H1 (cell line): Measurements from ENCODE around the gene PIGV. TPM values are rescaled to one million over a fixed set of nuclear protein-coding genes. Genes with fewer than 3 reads are reported as not detected.

ENCODE experiments used
- CTCF ChIA-PET: fragments of 300-600 bp; sonication (Branson Sonifier 250); formaldehyde crosslinking; loops from one replicate; lab custom pipeline; 2021; ENCODE audit not compliant: partially characterized antibody; lab: Charles Lee
- POLR2A ChIA-PET: fragments of 300-600 bp; sonication (Branson Sonifier 250); formaldehyde crosslinking; loops from one replicate; lab custom pipeline; 2021; ENCODE audit warnings: inconsistent platforms; ENCODE audit not compliant: partially characterized antibody; lab: Charles Lee
- DNase-seq, 2 experiments: peaks; one replicate each; pipeline versions ENCODE4 v3.0.0 to v3.0.0-alpha.2; 2010 to 2022; ENCODE audit warnings: low spot score in 2 of 2, low read depth in 1 of 2, mixed read lengths in 1 of 2
- FAIRE-seq: peaks from 2 replicates; lab custom pipeline; 2011; peaks lifted over from hg19 to GRCh38; lab: Jason Lieb, UNC
- H2AFZ ChIP-seq: 2 replicates; pipeline ENCODE4 v1.8.1; 2012; ENCODE audit warnings: low read length, inconsistent platforms
- H2AK5ac ChIP-seq: 2 replicates; pipeline ENCODE4 v1.6.1; 2013; ENCODE audit warnings: low read depth, low read length
- H2BK120ac ChIP-seq: replicated peaks from 2 replicates; pipeline ENCODE3; 2013; ENCODE audit warnings: low read depth, low read length, inconsistent platforms
- H2BK12ac ChIP-seq: 2 replicates; pipeline ENCODE4 v1.6.1; 2013; ENCODE audit warnings: low read depth, low read length
- H2BK15ac ChIP-seq: 2 replicates; pipeline ENCODE4 v1.6.1; 2013; ENCODE audit warnings: low read length
- H2BK20ac ChIP-seq: 2 replicates; pipeline ENCODE4 v1.6.1; 2013; ENCODE audit warnings: low read length
- H2BK5ac ChIP-seq: 2 replicates; pipeline ENCODE4 v1.6.1; 2013; ENCODE audit warnings: low read depth, low read length
- H3K14ac ChIP-seq: 2 replicates; pipeline ENCODE4 v1.6.1; 2013; ENCODE audit warnings: inconsistent platforms; ENCODE audit not compliant: insufficient read length
- H3K18ac ChIP-seq: 2 replicates; pipeline ENCODE4 v1.6.1; 2013; ENCODE audit warnings: low read length; ENCODE audit errors: extremely low read depth
- H3K23ac ChIP-seq: 2 replicates; pipeline ENCODE4 v1.6.1; 2013; ENCODE audit warnings: inconsistent platforms; ENCODE audit not compliant: insufficient read length
- H3K23me2 ChIP-seq: 2 replicates; pipeline ENCODE4 v1.6.1; 2013; ENCODE audit warnings: low read depth, low read length
- H3K27ac ChIP-seq: 2 replicates; pipeline ENCODE4 v1.6.1; 2011; ENCODE audit warnings: low read depth, low read length, inconsistent platforms
- H3K27me3 ChIP-seq, 4 experiments: replicated peaks in 1 of 4; 1 replicate in 1 of 4; 2 replicates in 3 of 4; pipeline versions ENCODE4 v1.6.1 to v1.8.1; 2011 to 2013; ENCODE audit warnings: low read length in 3 of 4, mild to moderate bottlenecking in 3 of 4, inconsistent platforms in 2 of 4, mixed read lengths in 2 of 4, moderate library complexity in 1 of 4; ENCODE audit not compliant: control insufficient read depth in 3 of 4, insufficient read depth in 3 of 4; ENCODE audit errors: extremely low read depth in 1 of 4
- H3K36me3 ChIP-seq, 4 experiments: 2 replicates each; pipeline versions ENCODE4 v1.6.1 to v1.8.1; 2011 to 2013; ENCODE audit warnings: mild to moderate bottlenecking in 4 of 4, low read length in 3 of 4, moderate library complexity in 2 of 4, control low read depth in 1 of 4, inconsistent platforms in 1 of 4; ENCODE audit not compliant: insufficient read depth in 4 of 4, control insufficient read depth in 2 of 4
- H3K4ac ChIP-seq: replicated peaks from 2 replicates; pipeline ENCODE3; 2013; ENCODE audit warnings: low read length, low read depth, mixed read lengths, inconsistent platforms; ENCODE audit not compliant: insufficient read length
- H3K4me1 ChIP-seq, 4 experiments: replicated peaks in 1 of 4; 1 replicate in 1 of 4; 2 replicates in 3 of 4; pipeline versions ENCODE4 v1.6.1 to v1.8.1; 2011 to 2013; ENCODE audit warnings: low read length in 3 of 4, inconsistent platforms in 2 of 4, mixed read lengths in 1 of 4; ENCODE audit not compliant: insufficient read depth in 4 of 4, control insufficient read depth in 3 of 4
- H3K4me2 ChIP-seq, 2 experiments: 2 replicates each; pipeline versions ENCODE4 v1.6.1 to v1.8.1; 2011 to 2013; ENCODE audit warnings: low read depth in 2 of 2, low read length in 2 of 2, control low read depth in 1 of 2, inconsistent platforms in 1 of 2, mild to moderate bottlenecking in 1 of 2; ENCODE audit not compliant: insufficient read depth in 1 of 2
- H3K4me3 ChIP-seq, 4 experiments: fragments of 200-600, 300-600 bp in 1 of 4; sonication (generic), shearing (Covaris generic), sonication (Bioruptor Twin) in 1 of 4; 2 replicates each; pipeline versions ENCODE4 v1.5.1 to v1.8.1; 2011 to 2016; ENCODE audit warnings: low read length in 4 of 4, low read depth in 3 of 4, control low read depth in 2 of 4, inconsistent platforms in 2 of 4, mild to moderate bottlenecking in 2 of 4, mixed read lengths in 1 of 4, moderate library complexity in 1 of 4; ENCODE audit not compliant: insufficient read depth in 2 of 4; ENCODE audit errors: extremely low read depth in 1 of 4
- H3K56ac ChIP-seq: replicated peaks from 2 replicates; pipeline ENCODE3; 2013; ENCODE audit warnings: low read depth, mild to moderate bottlenecking, mixed read lengths, low read length, inconsistent platforms; ENCODE audit not compliant: insufficient read length
- H3K79me1 ChIP-seq: 2 replicates; pipeline ENCODE4 v1.6.1; 2013; ENCODE audit warnings: low read depth, low read length, control low read depth
- H3K79me2 ChIP-seq, 2 experiments: 2 replicates each; pipeline versions ENCODE4 v1.6.1 to v1.8.1; 2012 to 2013; ENCODE audit warnings: low read length in 2 of 2, mild to moderate bottlenecking in 2 of 2, inconsistent platforms in 1 of 2; ENCODE audit not compliant: insufficient read depth in 2 of 2, control insufficient read depth in 1 of 2
- H3K9ac ChIP-seq, 4 experiments: replicated peaks in 1 of 4; 1 replicate in 1 of 4; 2 replicates in 3 of 4; pipeline versions ENCODE4 v1.6.1 to v1.8.1; 2011 to 2013; ENCODE audit warnings: low read depth in 3 of 4, low read length in 3 of 4, control low read depth in 2 of 4, mild to moderate bottlenecking in 2 of 4, moderate library complexity in 2 of 4, inconsistent platforms in 1 of 4; ENCODE audit errors: extremely low read depth in 1 of 4
- H3K9me3 ChIP-seq, 2 experiments: 2 replicates each; pipeline versions ENCODE4 v1.6.1 to v1.8.1; 2012 to 2013; ENCODE audit warnings: mild to moderate bottlenecking in 2 of 2, moderate library complexity in 2 of 2, control low read depth in 1 of 2, inconsistent platforms in 1 of 2, low read depth in 1 of 2, low read length in 1 of 2, mixed read lengths in 1 of 2; ENCODE audit not compliant: insufficient read depth in 2 of 2
- H4K20me1 ChIP-seq, 2 experiments: replicated peaks in 1 of 2; 2 replicates each; pipeline versions ENCODE3 to v1.8.1; 2011 to 2013; ENCODE audit warnings: inconsistent platforms in 2 of 2, low read length in 2 of 2, mild to moderate bottlenecking in 1 of 2; ENCODE audit not compliant: insufficient read depth in 2 of 2, control insufficient read depth in 1 of 2
- H4K5ac ChIP-seq: 2 replicates; pipeline ENCODE4 v1.6.1; 2013; ENCODE audit warnings: low read length, low read depth, mixed read lengths, inconsistent platforms; ENCODE audit not compliant: insufficient read length
- H4K8ac ChIP-seq: 2 replicates; pipeline ENCODE4 v1.8.0; 2013; ENCODE audit warnings: mild to moderate bottlenecking, moderate library complexity, low read length, inconsistent platforms; ENCODE audit not compliant: insufficient read depth; ENCODE audit errors: extremely low read depth
- H4K91ac ChIP-seq: replicated peaks from 2 replicates; pipeline ENCODE3; 2013; ENCODE audit warnings: low read length, mixed read lengths, inconsistent platforms; ENCODE audit not compliant: insufficient read length
- CEBPB ChIP-seq: IDR thresholded peaks from 2 replicates; pipeline ENCODE4 v1.6.1; 2012; ENCODE audit warnings: low read depth, low read length
- CTBP2 ChIP-seq: IDR thresholded peaks from 2 replicates; pipeline ENCODE4 v1.7.0; 2011; ENCODE audit warnings: borderline replicate concordance, mild to moderate bottlenecking, moderate library complexity, mixed read lengths, low read length; ENCODE audit not compliant: insufficient read depth, insufficient read length
- GABPA ChIP-seq: IDR thresholded peaks from 2 replicates; pipeline ENCODE4 v1.6.1; 2011; ENCODE audit warnings: mild to moderate bottlenecking, low read length, moderate library complexity, borderline replicate concordance; ENCODE audit not compliant: insufficient read depth
- HDAC2 ChIP-seq, 2 experiments: fragments of 300-600 bp in 1 of 2; sonication (generic) in 1 of 2; IDR thresholded peaks; 2 replicates each; pipeline ENCODE4 v1.6.1; 2011 to 2012; ENCODE audit warnings: low read depth in 2 of 2, low read length in 2 of 2, mild to moderate bottlenecking in 2 of 2, moderate library complexity in 2 of 2, borderline replicate concordance in 1 of 2, inconsistent platforms in 1 of 2
- HDAC6 ChIP-seq: IDR thresholded peaks from one replicate; pipeline ENCODE4 v1.7.1; 2012; ENCODE audit warnings: low read depth, mild to moderate bottlenecking, inconsistent platforms, low read length, moderate library complexity
- KDM4A ChIP-seq: IDR thresholded peaks from one replicate; pipeline ENCODE4 v1.7.1; 2012; ENCODE audit warnings: low read depth, mild to moderate bottlenecking, moderate library complexity, low read length, inconsistent platforms; ENCODE audit not compliant: severe bottlenecking
- NANOG ChIP-seq: IDR thresholded peaks from 2 replicates; pipeline ENCODE4 v1.6.1; 2011; ENCODE audit warnings: low read length, low read depth, mild to moderate bottlenecking, inconsistent platforms; ENCODE audit not compliant: insufficient read depth, poor library complexity, severe bottlenecking
- SRF ChIP-seq: IDR thresholded peaks from 2 replicates; pipeline ENCODE4 v1.6.1; 2011; ENCODE audit warnings: mild to moderate bottlenecking, low read depth, low read length, moderate library complexity
- SUZ12 ChIP-seq: fragments of 200-600 bp; sonication (generic); IDR thresholded peaks from 2 replicates; pipeline ENCODE4 v1.6.1; 2012; ENCODE audit warnings: mild to moderate bottlenecking, inconsistent platforms, low read length, moderate library complexity, mixed read lengths
- TCF12 ChIP-seq: IDR thresholded peaks from 2 replicates; pipeline ENCODE4 v1.6.1; 2011; ENCODE audit warnings: low read depth, mild to moderate bottlenecking, low read length
- WGBS, 2 experiments: shearing (Covaris generic) in 1 of 2; methylation state at CpG; one replicate each; pipeline versions ENCODE4 v1.1.6 to v1.1.7; 2013 to 2015; ENCODE audit warnings: low lambda C conversion rate in 2 of 2, mixed read lengths in 2 of 2, inconsistent platforms in 1 of 2, low coverage in 1 of 2, missing lambda C conversion rate in 1 of 2; ENCODE audit not compliant: insufficient replicate concordance in 2 of 2, insufficient coverage in 1 of 2, insufficient read length in 1 of 2; ENCODE audit errors: extremely low coverage in 1 of 2, missing lambda C conversion rate in 1 of 2; 5-methylcytosine and 5-hydroxymethylcytosine counted together
- polyA plus RNA-seq, 7 experiments: library from polyadenylated mRNA; depleted of rRNA in 3 of 7; stranded (reverse) in 5 of 7; unstranded in 2 of 7; fragments of >200 nt in 5 of 7; fragments of 200-250 nt in 2 of 7; gene quantifications; 1 replicate in 5 of 7; 2 replicates in 1 of 7; 4 replicates in 1 of 7; pipeline versions ENCODE4 v1.2.1 to v1.2.3, GENCODE V29; 2011 to 2013; ENCODE audit warnings: missing spikeins in 2 of 7, mixed read lengths in 2 of 7
- total RNA-seq: library from RNA; stranded (reverse); fragmentation: NEBNext Ultra II Directional; extraction: Animal tissue kit (Norgen Biotek cat#: 25700); gene quantifications from 2 replicates; pipeline ENCODE4 v1.2.1, GENCODE V29; 2021

Gene PIGV
- total and polyA plus RNA-seq, 2 of the 8 experiments (the other 6 are each of a cell fraction or from before 2014, with no cell fraction given): 8.5 to 20.9 TPM

DNA sequence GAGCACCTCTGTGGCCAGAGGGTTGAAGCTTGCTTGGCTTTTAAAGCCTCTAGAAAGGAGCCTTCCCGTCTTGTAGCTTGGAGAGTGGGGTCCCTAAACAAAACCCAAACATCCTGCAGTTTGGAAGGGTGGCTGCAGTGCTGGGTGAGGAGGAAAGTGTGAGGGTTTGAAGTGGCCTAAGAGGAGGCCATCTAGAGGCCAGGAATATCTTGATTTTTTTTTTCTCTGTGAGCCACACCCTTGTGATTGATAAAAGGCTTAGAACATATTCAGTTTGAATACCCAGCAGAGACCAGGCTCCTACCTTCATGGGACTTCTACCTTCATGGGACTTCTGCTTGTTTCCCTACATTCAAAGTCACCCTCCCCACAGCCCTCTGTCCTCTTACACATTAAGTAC is 37.3 kb upstream of the PIGV start:
- H3K4me2 ChIP-seq: no peak overlapping the region
- no peak overlapping the region for H4K91ac ChIP-seq
- H2BK5ac ChIP-seq: no peak overlapping the region
- H3K23me2 ChIP-seq: no peaks in the 10 kb centered on the region
- peaks cover 19 to 59% (median 37%) of the 10 kb centered on the region in 4 experiments for H3K36me3 ChIP-seq
- no peak overlapping the region for H2AFZ ChIP-seq
- H3K27me3 ChIP-seq: no peaks in the 10 kb centered on the region
- H3K9ac ChIP-seq: no peak overlapping the region
- H3K79me1 ChIP-seq: peaks cover 15% of the 10 kb centered on the region
- no peak overlapping the region for H2BK12ac ChIP-seq
- no peak overlapping the region for H3K27ac ChIP-seq
- H3K4me3 ChIP-seq: no peak overlapping the region
- no peak overlapping the region for H2BK20ac ChIP-seq
- H2AK5ac ChIP-seq: no peak overlapping the region
- WGBS, 2 experiments: 89% methylated on average over 1 of the region's 1 CpG; no CpG with 5 or more reads in 1 of the 2 experiments
- no peak overlapping the region for H2BK15ac ChIP-seq
- H3K23ac ChIP-seq: no peak overlapping the region
- CTCF ChIA-PET: interaction anchor here (0.7 to 1.0 kb wide), 3 partner anchors 33 to 140 kb away, joined by 3 to 8 read pairs (median 3); no protein-coding TSS in a partner anchor
- H4K5ac ChIP-seq: no peak overlapping the region
- no peak overlapping the region for H4K8ac ChIP-seq
- no peak overlapping the region for H3K18ac ChIP-seq
- POLR2A ChIA-PET: no interaction called here
- no peak overlapping the region for H2BK120ac ChIP-seq
- DNase-seq (no peak), FAIRE-seq (no peak)
- TF ChIP-seq KDM4A: no peak
- TF ChIP-seq TCF12: no peak
- TF ChIP-seq HDAC2 (IDR thresholded peaks at IDR 0.05; ENCODE audit: borderline replicate concordance in 1 of 2, low read depth in 2 of 2, low read length in 2 of 2): no peak
- TF ChIP-seq SRF: no peak
- TF ChIP-seq NANOG: no peak
- no peak for TF ChIP-seq SUZ12
- no peak for TF ChIP-seq HDAC6
- TF ChIP-seq CEBPB: no peak
- TF ChIP-seq GABPA: no peak
- TF ChIP-seq CTBP2: no peak
- peaks cover 0 to 79% of the 10 kb centered on the region in 2 experiments; a peak in 3 of 4 replicates for H3K79me2 ChIP-seq
- no peak overlapping the region for H3K56ac ChIP-seq
- H3K14ac ChIP-seq: no peak overlapping the region
- H3K4ac ChIP-seq: no peak overlapping the region
- H3K9me3 ChIP-seq: no peaks in the 10 kb centered on the region
- peaks cover 9 to 32% of the 10 kb centered on the region in 2 experiments for H4K20me1 ChIP-seq
- peaks cover 0 to 2% (median under 1%) of the 10 kb centered on the region in 4 experiments; a peak in 1 of 7 replicates for H3K4me1 ChIP-seq
